A673 (cell line): ENCODE results near the gene TSPEAR. TPM values are rescaled to one million over a fixed set of nuclear protein-coding genes. Genes with fewer than 3 reads are reported as not detected.
A peak's percentile ranks its signal among the peaks of the same experiment; 100 is the strongest.

ENCODE experiments used
- BruUV-seq: library from RNA; stranded (reverse); fragments of 400-500 nt; replicated peaks from 2 replicates; lab custom pipeline; 2021; lab: Mats Ljungman, UMichigan
- CTCF ChIA-PET: fragments of 300-600 bp; sonication (Branson Sonifier 250); formaldehyde crosslinking; loops from one replicate; lab custom pipeline; 2022; ENCODE audit warnings: antibody characterized with exemption; lab: Charles Lee
- POLR2A ChIA-PET: fragments of 300-600 bp; sonication (Branson Sonifier 250); formaldehyde crosslinking; loops from one replicate; lab custom pipeline; 2022; ENCODE audit warnings: antibody characterized with exemption; ENCODE audit not compliant: low non-redundant PET; lab: Charles Lee
- DNase-seq: peaks from one replicate; pipeline ENCODE4 v3.0.0-alpha.2; 2015; ENCODE audit warnings: low spot score
- H3K27ac ChIP-seq: fragments of 200-600 bp; sonication (generic); 2 replicates; pipeline ENCODE4 v1.5.1; 2016; ENCODE audit warnings: mixed run types, low read depth, mild to moderate bottlenecking, mixed read lengths, antibody characterized with exemption, low read length; ENCODE audit not compliant: poor library complexity, severe bottlenecking
- H3K27me3 ChIP-seq: fragments of 200-600 bp; sonication (generic); replicated peaks from 2 replicates; pipeline ENCODE4 v1.6.1; 2017; ENCODE audit warnings: mixed run types, low read depth, mild to moderate bottlenecking, mixed read lengths, antibody characterized with exemption, low read length; ENCODE audit not compliant: insufficient read depth, poor library complexity
- H3K36me3 ChIP-seq: fragments of 200-600 bp; sonication (generic); 2 replicates; pipeline ENCODE4 v1.6.1; 2016; ENCODE audit warnings: mixed run types, mild to moderate bottlenecking, mixed read lengths, antibody characterized with exemption, low read length; ENCODE audit not compliant: insufficient read depth, poor library complexity, severe bottlenecking
- H3K4me1 ChIP-seq: fragments of 200-600 bp; sonication (generic); 2 replicates; pipeline ENCODE4 v1.6.1; 2017; ENCODE audit warnings: mixed run types, mild to moderate bottlenecking, mixed read lengths, antibody characterized with exemption, low read length; ENCODE audit not compliant: insufficient read depth, poor library complexity, severe bottlenecking
- H3K4me3 ChIP-seq: fragments of 200-600 bp; sonication (generic); 2 replicates; pipeline ENCODE4 v1.5.1; 2016; ENCODE audit warnings: low read depth, mixed run types, mild to moderate bottlenecking, mixed read lengths, low read length; ENCODE audit not compliant: poor library complexity, severe bottlenecking
- H3K9me3 ChIP-seq: fragments of 200-600 bp; sonication (generic); 2 replicates; pipeline ENCODE4 v1.6.1; 2016; ENCODE audit warnings: mixed run types, low read depth, mild to moderate bottlenecking, mixed read lengths, antibody characterized with exemption, low read length; ENCODE audit not compliant: poor library complexity, severe bottlenecking
- CTCF ChIP-seq: fragments of 300-800, 200-600 bp; sonication (generic); conservative IDR thresholded peaks from 2 replicates; pipeline ENCODE4 v1.5.1; 2017; ENCODE audit warnings: low read depth, mild to moderate bottlenecking, antibody characterized with exemption, low read length, moderate library complexity, mixed read lengths
- EZH2 ChIP-seq: fragments of 200-600 bp; sonication (generic); IDR thresholded peaks from 2 replicates; pipeline ENCODE4 v1.6.1; 2017; ENCODE audit warnings: borderline replicate concordance, low read depth, mild to moderate bottlenecking, mixed read lengths, antibody characterized with exemption, low read length; ENCODE audit not compliant: poor library complexity, severe bottlenecking
- intact Hi-C: fragments of 100-400 bp; cut with micrococcal nuclease; formaldehyde crosslinking; loops from one replicate; pipeline ENCODE4 v1.10.0; 2022; ENCODE audit not compliant: unreplicated experiment
- total RNA-seq: library from RNA; stranded (reverse); gene quantifications from 2 replicates; pipeline ENCODE4 v1.2.3, GENCODE V29; 2021

The TSPEAR gene
- total RNA-seq, 1 experiment from 2014 or later: 8.3 TPM

DNA sequence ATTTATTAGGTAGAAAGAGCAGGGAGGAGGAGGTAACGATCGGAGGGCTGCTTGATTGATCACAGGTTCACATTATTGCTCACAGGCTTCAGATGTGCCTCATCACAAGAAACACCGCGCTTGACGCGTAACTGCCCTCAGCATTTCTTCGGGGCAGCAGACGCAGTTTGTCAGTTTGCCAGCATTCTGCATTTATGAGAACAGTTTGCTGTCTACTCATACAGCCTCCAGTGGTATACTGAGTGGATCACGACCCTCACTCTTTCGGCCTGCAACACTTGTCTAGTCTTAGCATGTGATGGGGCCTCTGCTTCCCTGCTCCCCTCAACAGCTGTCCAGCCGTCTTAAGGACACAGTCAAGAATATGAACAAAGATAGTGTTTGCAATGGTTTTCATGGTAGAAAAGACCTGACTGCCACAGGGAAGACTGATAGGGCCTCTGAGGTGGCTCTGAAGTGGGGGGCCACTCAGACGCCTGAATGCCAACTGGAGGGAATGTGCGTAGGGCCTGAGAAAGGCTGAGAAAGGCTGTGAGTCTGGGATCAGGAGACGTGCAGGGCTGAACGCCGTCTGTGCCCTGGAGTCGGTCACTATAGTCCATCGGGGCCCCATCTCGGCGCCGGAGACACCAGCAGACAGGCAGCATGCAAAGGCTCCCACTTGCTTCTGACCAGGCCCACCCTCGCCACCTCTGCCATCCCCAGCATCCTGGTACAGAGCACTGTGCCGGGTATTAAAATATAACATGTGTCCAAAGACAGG lies 45.2 kb upstream of the TSPEAR start:
- POLR2A ChIA-PET: no interaction called here
- H3K9me3 ChIP-seq: no peaks in the 10 kb centered on the region
- H3K36me3 ChIP-seq: no peaks in the 10 kb centered on the region
- no peak overlapping the region for H3K27ac ChIP-seq
- no peak for DNase-seq
- H3K4me1 ChIP-seq: peaks cover 34% of the 10 kb centered on the region
- BruUV-seq: no TSS peak
- no peak overlapping the region for H3K4me3 ChIP-seq
- H3K27me3 ChIP-seq: no peaks in the 10 kb centered on the region
- intact Hi-C loops: no loop called here
- TF ChIP-seq CTCF: no peak
- no peak for TF ChIP-seq EZH2
- CTCF ChIA-PET: no interaction called here

DNA sequence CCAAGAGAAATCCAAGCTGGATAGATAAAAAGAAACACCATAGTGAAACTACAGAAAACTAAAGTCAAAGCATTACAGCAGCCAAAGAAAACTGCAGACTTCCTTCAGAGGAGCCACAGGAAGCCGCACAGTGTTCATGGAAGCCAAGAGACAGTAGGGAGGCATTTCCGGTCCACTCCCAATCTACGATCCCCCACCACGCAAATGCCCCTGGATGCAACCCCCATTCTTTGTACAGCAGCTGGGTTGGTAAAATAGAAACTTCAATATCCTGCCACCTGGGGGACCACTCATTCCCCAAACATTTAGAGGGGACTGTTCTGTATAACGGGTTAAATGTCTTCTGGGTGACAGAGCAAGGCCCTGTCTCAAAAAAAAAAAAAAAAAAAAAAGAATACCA lies 43.9 kb upstream of the TSPEAR start:
- H3K9me3 ChIP-seq: no peaks in the 10 kb centered on the region
- TF ChIP-seq EZH2 (no peak), CTCF (peak; percentile 34)
- H3K4me1 ChIP-seq: peaks cover 42% of the 10 kb centered on the region
- H3K27me3 ChIP-seq: no peaks in the 10 kb centered on the region
- H3K36me3 ChIP-seq: no peaks in the 10 kb centered on the region
- no TSS peak for BruUV-seq
- peak; percentile 95 for DNase-seq
- peak overlapping the region; percentile 73 for H3K27ac ChIP-seq
- intact Hi-C loops: no loop called here
- ChIA-PET CTCF (interaction anchor here (0.6 to 0.7 kb wide), 2 partner anchors 315 to 607 kb away, joined by 8 to 9 read pairs; no protein-coding TSS in a partner anchor), POLR2A (interaction anchor here (0.7 kb wide), 1 partner anchor 26 kb away, joined by 9 read pairs; no protein-coding TSS in a partner anchor)
- H3K4me3 ChIP-seq: no peak overlapping the region

GRCh38 chr21:44753357-44753756 lies 42.0 kb upstream of the TSPEAR start:
- H3K36me3 ChIP-seq: no peaks in the 10 kb centered on the region
- BruUV-seq: no TSS peak
- H3K4me1 ChIP-seq: peaks cover 40% of the 10 kb centered on the region
- H3K4me3 ChIP-seq: no peak overlapping the region
- ChIA-PET CTCF (no interaction called here), POLR2A (no interaction called here)
- intact Hi-C loops: loop anchor here (5.0 kb wide), 1 partner anchor 179 kb away; no protein-coding TSS in a partner anchor
- no peak for TF ChIP-seq EZH2
- no peak for TF ChIP-seq CTCF
- H3K27ac ChIP-seq: peak overlapping the region; percentile 73
- DNase-seq: no peak
- no peaks in the 10 kb centered on the region for H3K27me3 ChIP-seq
- H3K9me3 ChIP-seq: no peaks in the 10 kb centered on the region
